HG02798 (cell line): ENCODE data around the gene ICA1.
A peak's percentile ranks its signal among the peaks of the same experiment; 100 is the strongest.
"Not testable (repeated sequence)": the region's sequence is repeated elsewhere in the genome, so short reads cannot be mapped to it uniquely, and the experiment has no call there.

ENCODE experiments used
- ATAC-seq: cut with Tn5 transposase; IDR thresholded peaks from one replicate; pipeline ENCODE4 v1.9.1; 2021; ENCODE audit warnings: mild to moderate bottlenecking; ENCODE audit not compliant: unreplicated experiment, poor library complexity

ICA1 gene

DNA sequence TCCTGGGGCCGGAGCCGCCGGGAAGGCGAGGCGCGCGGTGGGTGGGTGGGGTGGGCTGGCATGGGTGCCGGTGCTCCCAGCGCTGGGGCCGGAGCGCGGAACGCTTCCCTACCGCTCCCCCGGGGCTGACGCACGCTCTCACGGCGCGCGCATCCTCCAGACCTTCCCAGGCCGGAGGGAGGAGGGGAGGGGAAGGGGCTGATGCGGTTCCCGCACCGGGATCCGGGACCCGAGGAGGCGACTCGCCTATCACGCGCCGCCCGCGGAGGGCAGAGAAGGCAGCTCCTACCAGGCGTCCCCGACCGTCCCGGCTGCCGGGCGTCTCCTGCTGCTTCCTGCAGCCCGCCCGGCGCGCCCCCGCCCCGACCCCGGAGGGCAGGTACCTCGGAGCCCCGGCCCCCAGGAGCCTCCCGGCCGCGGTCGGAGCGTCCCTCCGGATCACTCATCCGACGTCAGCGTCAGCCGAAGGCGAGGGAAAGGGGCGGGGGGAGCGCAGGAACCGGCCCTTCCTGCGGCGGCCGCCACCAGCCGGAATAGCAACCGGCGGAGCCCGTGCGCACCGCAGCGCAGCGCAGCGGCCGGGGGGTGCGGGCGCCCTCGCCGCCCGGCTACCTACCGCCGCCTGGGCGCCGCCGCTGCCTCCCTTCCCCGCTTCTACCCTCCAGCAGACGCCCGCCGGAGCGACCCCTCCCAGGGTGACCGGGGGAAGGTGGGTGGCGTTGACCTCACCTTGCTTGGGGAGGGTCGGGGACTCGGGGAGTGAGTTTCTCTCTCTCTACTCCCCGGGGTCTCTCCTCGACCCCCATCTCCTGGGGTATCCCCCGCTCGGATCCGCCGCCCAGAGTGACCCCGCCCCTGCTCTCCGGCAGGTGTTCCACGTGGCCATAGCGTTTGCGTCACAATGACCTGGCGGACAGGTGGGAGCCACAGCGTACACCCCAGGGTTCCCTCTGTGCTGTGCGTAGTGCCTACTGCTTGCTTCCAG lies at the start of gene ICA1:
Gene ICA1, minus strand, starts transcription at position 457 of the 985 bp plus-strand sequence. CDS start 26,241 bp downstream, outside the sequence.
- peak; percentile 70 for ATAC-seq

DNA sequence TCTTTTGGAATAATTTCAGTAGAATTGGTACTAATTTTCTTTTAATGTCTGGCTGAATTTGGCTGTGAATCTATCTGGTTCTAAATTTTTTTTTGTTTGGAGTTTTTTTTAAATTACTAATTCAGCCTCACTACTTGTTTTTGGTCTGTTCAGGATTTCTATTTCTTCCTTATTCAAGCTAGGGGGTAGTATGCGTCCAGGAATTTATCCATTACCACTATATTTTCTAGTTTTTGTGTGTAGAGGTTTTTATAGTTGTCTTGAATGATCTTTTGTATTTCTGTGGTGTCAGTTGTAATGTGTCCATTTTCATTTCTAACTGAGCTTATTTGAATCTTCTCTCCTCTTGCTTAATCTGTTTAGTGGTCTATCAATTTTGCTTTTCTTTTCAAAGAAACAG lies 48.9 kb upstream of the ICA1 start:
- no peak for ATAC-seq

- no peak for ATAC-seq
Observed at GRCh38 chr7:8305625-8306388, 43.8 kb upstream of the ICA1 start.

GRCh38 chr7:8305104-8305503 lies 43.1 kb upstream of the ICA1 start:
- ATAC-seq: no peak

DNA sequence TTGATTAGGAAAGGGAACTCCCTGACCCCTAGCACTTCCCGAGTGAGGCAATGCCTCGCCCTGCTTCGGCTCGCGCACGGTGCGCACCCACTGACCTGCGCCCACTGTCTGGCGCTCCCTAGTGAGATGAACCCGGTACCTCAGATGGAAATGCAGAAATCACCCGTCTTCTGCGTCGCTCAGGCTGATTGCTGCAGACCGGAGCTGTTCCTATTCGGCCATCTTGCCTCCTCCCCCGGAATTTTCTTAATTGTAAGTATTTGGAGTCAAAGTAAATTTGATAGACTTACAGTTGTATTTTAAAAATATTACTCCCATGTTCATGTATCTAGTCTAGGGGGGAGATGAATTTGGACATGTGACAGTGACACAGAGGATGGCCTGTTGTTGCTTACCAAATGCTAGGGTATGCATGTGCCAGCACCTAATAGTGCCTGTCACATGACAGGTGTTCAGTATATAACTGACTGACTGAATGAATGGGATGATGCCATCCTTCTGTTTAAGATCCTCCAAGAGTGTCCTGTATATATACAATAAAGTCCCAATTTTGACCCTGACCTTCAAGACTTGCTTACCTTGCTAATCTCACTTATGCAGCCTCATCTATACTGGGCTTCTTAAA lies 42.0 kb upstream of the ICA1 start:
- ATAC-seq: no peak

- not testable (repeated sequence) for ATAC-seq
Observed at GRCh38 chr7:8297023-8297422, 35.1 kb upstream of the ICA1 start.

DNA sequence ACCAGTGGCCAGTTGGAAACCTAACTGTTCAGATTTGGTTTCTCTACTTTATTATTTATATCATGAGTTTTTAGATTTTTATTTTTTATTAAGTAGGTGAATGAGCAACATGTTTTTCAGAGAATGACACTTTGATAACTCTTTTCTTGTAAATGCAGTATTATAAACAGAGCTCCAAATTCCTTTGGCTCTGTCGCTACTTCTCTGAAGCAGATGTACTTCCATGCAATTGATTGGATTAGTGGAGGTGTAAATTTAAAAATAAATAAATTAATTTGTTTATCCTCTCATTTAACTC lies 34.3 kb upstream of the ICA1 start:
- ATAC-seq: no peak

DNA sequence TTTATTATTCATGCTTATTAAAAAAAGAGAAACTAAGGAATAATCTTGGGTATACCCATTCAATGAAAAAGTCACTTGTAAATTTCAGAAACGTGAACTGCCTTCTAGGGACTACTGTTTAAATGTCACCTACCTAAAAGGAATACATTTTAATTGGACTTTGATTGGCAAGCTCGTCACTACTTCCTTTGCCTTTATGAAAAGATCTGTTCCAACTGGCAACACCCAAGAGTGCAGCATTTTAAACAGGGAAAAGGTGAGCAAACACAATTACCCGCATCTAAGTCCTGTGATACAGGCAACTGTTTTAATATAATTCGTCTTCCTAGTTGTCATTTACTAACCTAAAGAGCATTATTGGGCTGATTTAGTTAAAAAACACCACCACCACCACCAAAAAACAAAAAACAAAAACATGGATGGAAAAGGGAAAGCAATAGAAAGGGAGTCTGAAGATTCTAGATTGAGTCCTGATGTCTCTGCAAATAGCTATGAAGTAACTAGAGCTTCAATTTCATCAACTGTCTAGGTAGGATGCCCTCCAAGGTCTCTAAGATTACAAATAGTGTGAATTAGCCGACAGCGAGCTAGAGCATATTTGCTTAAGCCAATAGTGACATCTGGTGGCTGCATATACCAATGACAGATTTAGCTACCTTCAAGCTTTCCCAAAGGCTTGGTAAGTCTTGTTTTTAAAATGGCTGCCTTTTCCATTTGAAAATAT lies 33.8 kb upstream of the ICA1 start:
- peak; percentile 98 for ATAC-seq

GRCh38 chr7:8291397-8292141 lies 29.6 kb upstream of the ICA1 start:
- no peak for ATAC-seq

GRCh38 chr7:8290645-8291308 lies 28.8 kb upstream of the ICA1 start:
- no peak for ATAC-seq

GRCh38 chr7:8286118-8286517 lies 24.2 kb upstream of the ICA1 start:
- ATAC-seq: no peak

- ATAC-seq: no peak
Observed at GRCh38 chr7:8285155-8285554, 23.2 kb upstream of the ICA1 start.

GRCh38 chr7:8284606-8285005 lies 22.6 kb upstream of the ICA1 start:
- no peak for ATAC-seq

DNA sequence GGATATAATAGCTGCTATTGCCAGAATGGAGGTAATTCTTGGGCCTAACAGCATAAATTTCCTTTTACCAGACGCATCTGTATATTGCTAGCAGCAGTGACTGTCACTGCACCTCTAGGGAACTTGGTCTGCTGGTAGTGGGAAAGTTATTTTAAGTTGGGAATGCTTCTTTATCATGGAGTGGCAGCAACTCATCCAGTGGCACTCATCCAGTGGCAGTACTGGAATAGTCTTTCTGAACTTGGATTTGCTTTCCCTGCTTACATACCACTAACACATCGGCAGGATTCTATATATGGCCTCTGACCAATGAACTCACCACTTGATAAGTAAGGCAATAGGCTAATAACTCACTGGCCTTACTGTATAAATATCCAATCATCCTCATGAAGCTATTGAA lies 22.0 kb upstream of the ICA1 start:
- no peak for ATAC-seq

GRCh38 chr7:8282871-8283270 lies 20.9 kb upstream of the ICA1 start:
- no peak for ATAC-seq

DNA sequence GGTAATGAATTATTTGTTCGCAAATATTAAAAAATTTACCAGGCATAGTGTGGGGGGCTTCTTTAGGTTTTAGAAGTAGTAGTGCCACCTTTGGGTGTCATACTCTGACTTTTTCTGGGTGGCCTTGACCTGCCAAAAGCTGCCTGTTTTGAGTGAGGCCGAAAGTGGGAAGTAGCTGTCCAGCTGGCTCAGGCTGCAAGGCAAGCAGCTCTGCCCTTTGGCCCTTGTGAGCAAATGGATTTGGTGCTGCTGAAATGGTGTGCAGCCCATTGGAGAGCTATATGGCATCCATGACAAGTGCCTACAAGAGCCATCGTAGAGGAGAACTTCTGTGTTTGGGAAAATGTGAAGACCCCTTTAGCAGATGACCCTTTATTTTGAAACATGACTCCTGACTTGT lies 20.2 kb upstream of the ICA1 start:
- no peak for ATAC-seq

GRCh38 chr7:8278183-8278582 lies 16.2 kb upstream of the ICA1 start:
- no peak for ATAC-seq

DNA sequence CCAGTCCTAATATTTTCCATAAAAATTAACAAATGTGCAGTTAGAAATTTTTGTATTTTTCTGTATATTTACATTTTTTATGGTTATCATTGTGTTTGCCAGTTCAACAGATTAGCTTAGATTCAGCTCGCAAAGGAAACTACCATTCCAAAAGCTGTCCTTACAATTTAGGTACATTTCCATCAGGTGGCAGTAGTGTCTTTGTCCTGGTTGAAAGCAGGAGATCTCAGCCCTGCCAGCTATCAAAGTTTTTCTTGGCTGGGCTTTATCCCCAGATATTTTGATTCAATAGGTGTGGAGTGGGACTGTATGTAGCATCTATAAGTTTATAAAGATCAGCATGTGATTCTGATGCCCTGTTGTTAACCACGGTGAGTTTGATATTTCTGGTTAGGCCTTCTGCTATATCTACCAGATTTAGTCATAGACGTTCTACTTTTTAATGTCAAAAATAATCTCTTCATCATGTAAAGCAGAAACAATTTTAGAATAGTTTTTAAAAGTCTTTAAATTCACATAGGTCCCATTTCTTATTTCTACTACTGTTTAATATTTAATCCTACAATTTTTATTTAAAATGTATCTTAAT lies 15.5 kb upstream of the ICA1 start:
- no peak for ATAC-seq

DNA sequence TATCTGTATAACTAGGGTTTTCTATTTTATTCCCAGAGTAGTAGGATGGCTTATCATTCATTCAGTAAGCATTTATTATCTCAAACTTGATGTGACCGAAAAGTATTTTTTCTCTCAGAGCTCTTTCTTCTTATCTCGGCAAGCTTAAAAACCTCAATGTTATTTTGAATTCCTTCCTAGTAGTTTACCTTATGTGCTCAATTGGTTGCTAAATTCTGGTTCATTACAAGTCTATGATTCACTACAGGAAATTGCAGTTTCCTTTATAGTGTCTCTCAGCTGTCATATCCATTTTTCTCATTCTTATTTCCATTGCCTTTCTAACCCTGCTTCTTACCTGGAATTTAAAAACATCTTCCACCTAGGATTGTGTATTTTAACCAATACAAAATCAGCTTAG lies 12.6 kb upstream of the ICA1 start:
- ATAC-seq: no peak
